Endothelial cell (in vitro differentiated cells): Measurements from ENCODE around the gene EFNA4. TPM values are rescaled to one million over a fixed set of nuclear protein-coding genes. Genes with fewer than 3 reads are reported as not detected.

ENCODE experiments used
- DNase-seq: peaks from one replicate; pipeline ENCODE4 v3.0.0; 2021; ENCODE audit warnings: low spot score
- H3K27ac Mint-ChIP-seq: one replicate; pipeline ENCODE4 v1.8.0; 2021; ENCODE audit warnings: mixed read lengths, inconsistent platforms; ENCODE audit not compliant: unreplicated experiment
- H3K27me3 Mint-ChIP-seq: one replicate; pipeline ENCODE4 v1.8.0; 2021; ENCODE audit warnings: mild to moderate bottlenecking, moderate library complexity, mixed read lengths, inconsistent platforms; ENCODE audit not compliant: unreplicated experiment
- H3K36me3 Mint-ChIP-seq: one replicate; pipeline ENCODE4 v1.8.0; 2021; ENCODE audit warnings: mild to moderate bottlenecking, low read depth, mixed read lengths, inconsistent platforms; ENCODE audit not compliant: unreplicated experiment
- H3K4me1 Mint-ChIP-seq: one replicate; pipeline ENCODE4 v1.8.0; 2021; ENCODE audit warnings: mild to moderate bottlenecking, mixed read lengths, inconsistent platforms; ENCODE audit not compliant: unreplicated experiment
- H3K4me3 Mint-ChIP-seq: one replicate; pipeline ENCODE4 v1.8.0; 2021; ENCODE audit warnings: mild to moderate bottlenecking, mixed read lengths, inconsistent platforms; ENCODE audit not compliant: unreplicated experiment
- H3K9me3 Mint-ChIP-seq: one replicate; pipeline ENCODE4 v1.8.0; 2021; ENCODE audit warnings: mixed read lengths, inconsistent platforms; ENCODE audit not compliant: unreplicated experiment
- CTCF ChIP-seq: fragments of 200-600 bp; sonication (generic); IDR thresholded peaks from one replicate; pipeline ENCODE4 v1.5.0; 2021; ENCODE audit warnings: antibody characterized with exemption; ENCODE audit not compliant: unreplicated experiment
- long read RNA-seq: library from polyadenylated mRNA; unstranded; transcript quantifications from one replicate; pipeline ENCODE4 v2.0.0, GENCODE V29; 2020; ENCODE audit not compliant: unreplicated experiment
- total RNA-seq: library from RNA; stranded (reverse); fragmentation: NEBNext Ultra II Directional; extraction: Animal tissue kit (Norgen Biotek cat#: 25700); gene quantifications from one replicate; pipeline ENCODE4 v1.2.1, GENCODE V29; 2021; ENCODE audit not compliant: unreplicated experiment

The EFNA4 gene
- total RNA-seq = 25.2 TPM
- long read RNA-seq, transcript EFNA4-202 (4 exons, 1,263 nt) = major isoform, 22 of 29 reads
- long read RNA-seq, partial matches to known transcripts = 2 of 29 reads
- long read RNA-seq, other reads (novel, unspliced or antisense) = 3 of 29 reads

- Mint-ChIP-seq H3K36me3 (peaks cover 24% of the 10 kb centered on the region), H3K27me3 (peaks cover 19% of the 10 kb centered on the region), H3K27ac (peak within 1 kb of the TSS; percentile 88), H3K9me3 (no peaks in the 10 kb centered on the region), H3K4me1 (peaks cover 14% of the 10 kb centered on the region), H3K4me3 (peak within 1 kb of the TSS; percentile 94)
- TF ChIP-seq CTCF = no peak
- peak; percentile 81 for DNase-seq
Observed at GRCh38 chr1:155063550-155064110, at the start of gene EFNA4. TSS of gene EFNA4 (plus strand) at chr1:155063740. CDS start at chr1:155063824, 84 bp downstream.

GRCh38 chr1:155014709-155015508 lies 48.6 kb upstream of the EFNA4 start:
- Mint-ChIP-seq H3K9me3 (no peaks in the 10 kb centered on the region), H3K36me3 (peaks cover 6% of the 10 kb centered on the region), H3K27me3 (peaks cover 11% of the 10 kb centered on the region), H3K4me3 (no peak overlapping the region), H3K27ac (no peak overlapping the region), H3K4me1 (peaks cover 17% of the 10 kb centered on the region)
- no peak for DNase-seq
- TF ChIP-seq CTCF = no peak

- peaks cover 15% of the 10 kb centered on the region for H3K27me3 Mint-ChIP-seq
- peaks cover 17% of the 10 kb centered on the region for H3K4me1 Mint-ChIP-seq
- H3K36me3 Mint-ChIP-seq = peaks cover 9% of the 10 kb centered on the region
- H3K4me3 Mint-ChIP-seq = peak overlapping the region; percentile 11
- H3K27ac Mint-ChIP-seq = no peak overlapping the region
- DNase-seq = no peak
- TF ChIP-seq CTCF = no peak
- no peaks in the 10 kb centered on the region for H3K9me3 Mint-ChIP-seq
Observed at GRCh38 chr1:155015527-155016230, 47.9 kb upstream of the EFNA4 start.

GRCh38 chr1:155016231-155016831 lies 47.2 kb upstream of the EFNA4 start:
- Mint-ChIP-seq H3K9me3 (no peaks in the 10 kb centered on the region), H3K27me3 (peaks cover 16% of the 10 kb centered on the region), H3K4me1 (peaks cover 17% of the 10 kb centered on the region), H3K27ac (no peak overlapping the region), H3K4me3 (peak overlapping the region; percentile 11), H3K36me3 (peaks cover 9% of the 10 kb centered on the region)
- no peak for TF ChIP-seq CTCF
- DNase-seq = no peak
